NCI-H2196 treated with DMSO at 0.1 percent for 48 hours (cell line): ENCODE results near the gene STK40.

Experiments used
- DNase-seq: peaks from one replicate; lab custom pipeline; 2025; ENCODE audit not compliant: unreplicated experiment; lab: John Stamatoyannopoulos, UW

STK40 gene

GRCh38 chr1:36385410-36386264 lies at the start of gene STK40:
Gene STK40 (minus strand): TSS chr1:36385924. CDS start chr1:36361332, 24,592 bp downstream.
- peak; percentile 98 for DNase-seq

GRCh38 chr1:36433102-36433501 lies 47.4 kb upstream of the STK40 start:
- DNase-seq = no peak

GRCh38 chr1:36432616-36433015 lies 46.9 kb upstream of the STK40 start:
- DNase-seq = no peak

- no peak for DNase-seq
Observed at GRCh38 chr1:36425791-36426190, 40.1 kb upstream of the STK40 start.

- DNase-seq = no peak
Observed at GRCh38 chr1:36421649-36422048, 35.9 kb upstream of the STK40 start.

GRCh38 chr1:36420836-36421317 lies 35.2 kb upstream of the STK40 start:
- peak; percentile 52 for DNase-seq

- no peak for DNase-seq
Observed at GRCh38 chr1:36420409-36420808, 34.7 kb upstream of the STK40 start.

- DNase-seq = no peak
Observed at GRCh38 chr1:36419569-36419968, 33.8 kb upstream of the STK40 start.

GRCh38 chr1:36419140-36419539 lies 33.4 kb upstream of the STK40 start:
- no peak for DNase-seq

- DNase-seq = no peak
Observed at GRCh38 chr1:36417931-36418330, 32.2 kb upstream of the STK40 start.

GRCh38 chr1:36415661-36416326 lies 30.1 kb upstream of the STK40 start:
- DNase-seq = no peak

- DNase-seq = no peak
Observed at GRCh38 chr1:36414384-36414783, 28.7 kb upstream of the STK40 start.

GRCh38 chr1:36411674-36412648 lies 26.2 kb upstream of the STK40 start:
- DNase-seq = peak; percentile 6

GRCh38 chr1:36408479-36408878 lies 22.8 kb upstream of the STK40 start:
- DNase-seq = no peak

- DNase-seq = no peak
Observed at GRCh38 chr1:36406440-36406839, 20.7 kb upstream of the STK40 start.

GRCh38 chr1:36402504-36402890 lies 16.8 kb upstream of the STK40 start:
- DNase-seq = no peak

- DNase-seq = no peak
Observed at GRCh38 chr1:36401602-36402503, 16.1 kb upstream of the STK40 start.

- DNase-seq = no peak
Observed at GRCh38 chr1:36400825-36401601, 15.3 kb upstream of the STK40 start.

- no peak for DNase-seq
Observed at GRCh38 chr1:36400514-36400824, 14.7 kb upstream of the STK40 start.
